Type B pancreatic cell (in vitro differentiated cells): Measurements from ENCODE around the gene PRKAG1. TPM values are rescaled to one million over a fixed set of nuclear protein-coding genes. Genes with fewer than 3 reads are reported as not detected.

Source experiments
- DNase-seq: peaks from one replicate; pipeline ENCODE4 v3.0.0; 2021; ENCODE audit warnings: mixed read lengths; ENCODE audit not compliant: unreplicated experiment; ENCODE audit errors: extremely low spot score
- H3K27ac Mint-ChIP-seq: 2 replicates; pipeline ENCODE4 v1.8.0; 2021; ENCODE audit warnings: mild to moderate bottlenecking, mixed read lengths
- H3K27me3 Mint-ChIP-seq: 2 replicates; pipeline ENCODE4 v1.8.0; 2021; ENCODE audit warnings: mixed read lengths
- H3K36me3 Mint-ChIP-seq: 2 replicates; pipeline ENCODE4 v1.8.0; 2021; ENCODE audit warnings: mixed read lengths
- H3K4me1 Mint-ChIP-seq: one replicate; pipeline ENCODE4 v1.8.0; 2021; ENCODE audit warnings: mixed read lengths; ENCODE audit not compliant: unreplicated experiment
- H3K4me3 Mint-ChIP-seq: 2 replicates; pipeline ENCODE4 v1.8.0; 2021; ENCODE audit warnings: mild to moderate bottlenecking, mixed read lengths
- H3K9me3 Mint-ChIP-seq: 2 replicates; pipeline ENCODE4 v1.8.0; 2021; ENCODE audit warnings: mixed read lengths
- total RNA-seq: library from RNA; stranded (reverse); gene quantifications from 2 replicates; pipeline ENCODE4 v1.2.1, GENCODE V29; 2021; ENCODE audit warnings: low replicate concordance
- TF ChIP-seq, protein P1 (sequence below): fragments of 200-600 bp; sonication (generic); conservative IDR thresholded peaks from 2 replicates; pipeline ENCODE4 v1.5.0; 2021; ENCODE audit warnings: antibody characterized with exemption, mild to moderate bottlenecking

PRKAG1 gene
- total RNA-seq, 1 donor from 2014 or later, result 58.7 TPM

DNA sequence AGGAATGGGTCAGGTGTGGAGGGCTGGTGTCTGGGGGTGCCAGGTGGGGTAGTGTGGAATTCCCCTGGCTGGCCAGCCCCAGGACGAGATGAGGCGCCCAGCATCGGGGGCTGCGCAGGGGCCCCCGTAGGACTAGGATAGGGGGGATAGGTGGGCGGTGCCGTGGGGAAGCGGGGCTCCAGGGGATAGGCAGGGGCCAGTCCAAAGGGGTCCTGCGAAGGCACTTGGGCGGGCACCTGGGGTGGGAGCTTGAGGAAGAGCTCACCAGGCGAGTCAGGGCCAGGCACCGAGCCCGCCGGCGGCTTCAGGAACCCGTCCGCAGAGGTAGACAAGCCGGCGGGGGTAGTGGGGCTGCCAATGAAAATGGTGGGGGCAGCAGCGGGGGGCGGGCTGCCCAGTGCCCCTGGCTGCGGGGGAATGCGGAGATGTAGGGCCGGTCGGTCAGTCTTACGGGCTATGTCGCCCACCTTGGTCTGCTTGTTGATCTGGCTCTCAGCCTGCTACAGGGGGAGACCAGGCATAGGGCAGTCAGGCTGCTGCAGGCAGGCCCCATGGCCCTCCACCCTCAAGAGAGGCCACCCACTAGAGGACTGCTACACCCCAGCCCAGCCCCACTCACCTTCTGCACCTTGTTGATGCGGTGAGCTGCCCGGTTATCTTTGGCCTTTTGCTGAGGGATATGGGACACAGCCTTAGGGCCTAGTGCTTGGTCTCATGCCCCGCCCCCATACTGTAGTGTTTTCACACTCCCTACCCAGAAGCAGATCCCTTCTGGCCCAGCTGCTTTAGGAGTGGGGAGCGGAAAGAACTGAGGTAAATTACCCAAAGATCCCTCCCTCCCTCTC lies 22.7 kb upstream of the PRKAG1 start:
- H3K27ac Mint-ChIP-seq, result no peak overlapping the region
- H3K9me3 Mint-ChIP-seq, result no peaks in the 10 kb centered on the region
- peaks cover 25% of the 10 kb centered on the region for H3K36me3 Mint-ChIP-seq
- H3K4me1 Mint-ChIP-seq, result no peaks in the 10 kb centered on the region
- H3K4me3 Mint-ChIP-seq, result no peak overlapping the region
- DNase-seq, result no peak
- H3K27me3 Mint-ChIP-seq, result no peaks in the 10 kb centered on the region
- TF ChIP-seq, protein P1, sequence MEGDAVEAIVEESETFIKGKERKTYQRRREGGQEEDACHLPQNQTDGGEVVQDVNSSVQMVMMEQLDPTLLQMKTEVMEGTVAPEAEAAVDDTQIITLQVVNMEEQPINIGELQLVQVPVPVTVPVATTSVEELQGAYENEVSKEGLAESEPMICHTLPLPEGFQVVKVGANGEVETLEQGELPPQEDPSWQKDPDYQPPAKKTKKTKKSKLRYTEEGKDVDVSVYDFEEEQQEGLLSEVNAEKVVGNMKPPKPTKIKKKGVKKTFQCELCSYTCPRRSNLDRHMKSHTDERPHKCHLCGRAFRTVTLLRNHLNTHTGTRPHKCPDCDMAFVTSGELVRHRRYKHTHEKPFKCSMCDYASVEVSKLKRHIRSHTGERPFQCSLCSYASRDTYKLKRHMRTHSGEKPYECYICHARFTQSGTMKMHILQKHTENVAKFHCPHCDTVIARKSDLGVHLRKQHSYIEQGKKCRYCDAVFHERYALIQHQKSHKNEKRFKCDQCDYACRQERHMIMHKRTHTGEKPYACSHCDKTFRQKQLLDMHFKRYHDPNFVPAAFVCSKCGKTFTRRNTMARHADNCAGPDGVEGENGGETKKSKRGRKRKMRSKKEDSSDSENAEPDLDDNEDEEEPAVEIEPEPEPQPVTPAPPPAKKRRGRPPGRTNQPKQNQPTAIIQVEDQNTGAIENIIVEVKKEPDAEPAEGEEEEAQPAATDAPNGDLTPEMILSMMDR, result no peak

DNA sequence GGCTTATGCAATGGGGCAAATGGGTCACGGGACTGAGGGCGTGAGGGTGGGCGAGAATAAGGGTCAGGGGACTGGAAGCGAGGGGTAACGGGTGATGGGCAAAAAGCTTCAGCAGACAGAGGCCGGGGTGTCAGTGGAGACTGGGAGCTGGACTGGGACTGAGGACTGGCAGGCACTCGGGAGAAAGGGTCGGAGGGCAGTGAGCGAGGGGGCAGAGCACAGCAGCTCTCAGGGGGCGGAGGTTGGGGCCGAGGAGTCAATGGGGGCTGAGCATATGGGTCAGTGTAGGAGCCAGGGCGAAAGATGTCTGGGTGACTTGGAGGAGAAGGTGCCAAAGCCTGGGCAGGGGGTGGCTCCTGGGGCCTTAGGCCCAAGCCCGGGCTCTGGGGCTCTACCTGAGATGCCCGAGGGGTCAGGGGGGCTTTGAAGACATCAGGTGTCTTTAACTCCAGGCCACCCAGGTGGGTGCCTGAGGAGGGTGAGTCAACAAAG lies 21.8 kb upstream of the PRKAG1 start:
- Mint-ChIP-seq H3K4me3 (no peak overlapping the region), H3K36me3 (peaks cover 22% of the 10 kb centered on the region), H3K9me3 (no peaks in the 10 kb centered on the region), H3K27ac (no peak overlapping the region), H3K27me3 (no peaks in the 10 kb centered on the region), H3K4me1 (no peaks in the 10 kb centered on the region)
- DNase-seq, result no peak
- TF ChIP-seq, protein P1, result no peak

DNA sequence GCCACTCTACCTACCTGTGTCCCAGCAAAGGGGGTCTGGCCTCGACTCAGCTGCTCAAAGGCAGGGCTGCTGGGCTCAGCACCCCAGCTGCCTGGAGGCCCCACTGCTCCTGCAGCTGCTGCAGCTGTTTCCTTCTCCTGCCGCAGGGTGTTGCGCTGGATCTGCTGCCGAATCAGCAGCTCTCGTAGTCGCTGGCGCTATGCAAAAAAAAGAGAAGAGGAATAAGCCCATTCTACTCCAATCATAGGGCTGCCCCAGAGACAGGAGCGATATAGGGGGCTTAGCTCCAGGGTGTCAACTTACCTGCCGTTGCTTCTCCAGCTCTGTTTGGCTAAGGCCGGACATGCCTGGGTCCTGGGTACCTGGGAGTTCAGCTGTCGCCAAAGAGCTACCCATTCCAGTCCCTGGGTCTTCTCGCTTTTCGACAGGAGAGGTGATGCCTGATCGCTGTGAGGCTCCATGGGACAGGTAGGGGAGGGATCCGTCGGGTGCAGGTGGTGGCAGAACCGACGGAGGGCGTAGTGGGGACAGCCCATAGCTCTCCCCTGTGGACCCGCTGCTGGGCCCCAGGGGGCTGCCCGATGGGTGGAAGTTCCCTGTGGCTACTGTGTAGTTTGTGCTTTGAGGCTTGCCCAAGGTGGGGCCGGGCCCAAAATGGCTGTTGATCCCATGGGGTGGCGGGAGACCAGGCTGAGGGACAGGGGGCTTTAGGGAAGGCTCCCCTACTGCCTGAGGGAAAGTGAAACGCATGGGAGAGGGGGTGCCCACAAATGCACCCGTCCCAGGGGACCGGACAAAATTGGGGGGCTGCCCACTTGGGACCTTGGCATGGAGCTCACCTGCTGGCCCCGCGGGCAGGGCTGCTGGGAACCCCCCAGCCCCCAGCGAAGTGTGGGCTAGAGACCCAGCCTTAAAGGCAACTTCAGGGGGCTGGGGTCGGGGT lies 21.1 kb upstream of the PRKAG1 start:
- DNase-seq, result no peak
- Mint-ChIP-seq H3K4me1 (no peaks in the 10 kb centered on the region), H3K4me3 (no peak overlapping the region), H3K27me3 (no peaks in the 10 kb centered on the region), H3K27ac (no peak overlapping the region), H3K9me3 (no peaks in the 10 kb centered on the region), H3K36me3 (peaks cover 21% of the 10 kb centered on the region)
- TF ChIP-seq, protein P1, result no peak

DNA sequence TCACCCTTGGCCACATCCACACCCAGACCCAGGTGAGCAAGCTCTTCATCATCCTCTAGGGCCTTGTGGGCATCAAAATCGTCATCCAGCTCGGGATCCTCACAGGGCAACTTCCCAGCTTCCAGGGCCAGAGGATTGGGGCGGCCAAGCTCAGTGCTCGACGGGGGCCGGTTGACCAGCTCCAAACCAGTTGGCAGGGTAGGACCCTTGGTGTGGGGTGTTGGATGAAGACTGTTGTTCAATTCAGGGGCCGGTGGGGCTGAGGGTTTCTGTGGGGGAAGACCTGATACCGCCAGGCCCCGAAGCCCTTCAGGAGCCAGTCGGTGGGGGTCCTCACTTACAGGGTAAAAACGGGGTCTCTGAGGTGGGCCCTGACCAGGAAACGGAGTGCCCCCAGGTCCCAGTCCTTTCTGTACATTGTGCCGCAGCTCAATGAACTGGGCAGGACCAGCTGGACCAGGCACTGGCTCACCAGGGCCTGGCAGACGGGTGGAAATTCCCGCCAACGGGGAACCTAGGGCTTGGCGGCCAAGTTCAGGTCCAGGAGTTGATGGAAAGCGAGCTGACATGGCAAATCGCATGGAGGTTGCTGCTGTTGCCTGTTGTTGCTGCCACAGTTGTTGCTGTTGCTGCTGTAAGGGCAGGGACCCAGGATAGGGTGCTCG lies 19.8 kb upstream of the PRKAG1 start:
- H3K4me1 Mint-ChIP-seq, result no peaks in the 10 kb centered on the region
- no peak for DNase-seq
- TF ChIP-seq, protein P1, result no peak
- peak overlapping the region; percentile 7 for H3K27ac Mint-ChIP-seq
- H3K4me3 Mint-ChIP-seq, result no peak overlapping the region
- no peaks in the 10 kb centered on the region for H3K9me3 Mint-ChIP-seq
- H3K27me3 Mint-ChIP-seq, result no peaks in the 10 kb centered on the region
- peaks cover 13% of the 10 kb centered on the region for H3K36me3 Mint-ChIP-seq

DNA sequence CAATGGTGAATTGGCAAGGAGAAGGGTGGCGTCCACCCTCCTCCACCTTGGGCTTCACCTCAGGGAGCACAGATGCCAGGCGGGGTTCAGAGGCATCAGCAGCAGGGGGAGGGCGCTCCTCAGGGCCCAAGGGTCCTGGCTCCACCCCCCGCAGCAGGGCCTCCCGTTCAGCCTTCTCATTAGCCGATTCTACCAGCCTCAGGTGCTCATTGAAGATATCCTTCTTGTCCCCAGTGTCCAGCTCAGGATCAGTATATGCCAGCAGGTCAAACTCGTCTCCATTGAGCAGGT lies 19.3 kb upstream of the PRKAG1 start:
- H3K9me3 Mint-ChIP-seq, result no peaks in the 10 kb centered on the region
- no peak overlapping the region for H3K27ac Mint-ChIP-seq
- TF ChIP-seq, protein P1, result no peak
- H3K4me3 Mint-ChIP-seq, result no peak overlapping the region
- H3K4me1 Mint-ChIP-seq, result no peaks in the 10 kb centered on the region
- DNase-seq, result no peak
- peaks cover 11% of the 10 kb centered on the region for H3K36me3 Mint-ChIP-seq
- H3K27me3 Mint-ChIP-seq, result no peaks in the 10 kb centered on the region
